Right cardiac atrium (tissue), 5 donors: Measurements from ENCODE around the gene DOK7. TPM values are rescaled to one million over a fixed set of nuclear protein-coding genes. Genes with fewer than 3 reads are reported as not detected.

ENCODE experiments used
- ATAC-seq, 2 donors: fragments of 200-7000 bp; cut with Tn5 transposase; one replicate each; pipeline versions ENCODE4 v1.8.0 to v1.9.1; 2020; ENCODE audit warnings: moderate library complexity in 2 of 2, mild to moderate bottlenecking in 1 of 2
- DNase-seq, 3 donors: peaks; one replicate each; pipeline ENCODE4 v3.0.0-alpha.2; 2020
- H3K27ac ChIP-seq: one replicate; pipeline ENCODE4 v1.5.1; 2013; ENCODE audit warnings: mild to moderate bottlenecking, low read length, control low read depth, moderate library complexity
- H3K27me3 ChIP-seq: one replicate; pipeline ENCODE4 v1.6.1; 2013; ENCODE audit not compliant: control insufficient read depth, insufficient read depth
- H3K4me1 ChIP-seq: one replicate; pipeline ENCODE4 v1.6.1; 2013; ENCODE audit warnings: low read length; ENCODE audit not compliant: control insufficient read depth, insufficient read depth
- H3K4me3 ChIP-seq: one replicate; pipeline ENCODE4 v1.5.1; 2013; ENCODE audit warnings: low read length, control low read depth
- H3K9me3 ChIP-seq: one replicate; pipeline ENCODE4 v1.6.1; 2013; ENCODE audit warnings: low read length; ENCODE audit not compliant: control insufficient read depth
- WGBS: extraction: QIAGEN DNeasy Blood & Tissue Kit; methylation state at CpG from one replicate; pipeline ENCODE4 v1.1.7; 2013; 5-methylcytosine and 5-hydroxymethylcytosine counted together
- intact Hi-C, 4 donors: fragments of 100-400 bp; cut with DNase I; formaldehyde crosslinking; loops; one replicate each; pipeline versions ENCODE4 v1.11.0 to v1.14.0; 2022 to 2023
- polyA plus RNA-seq: library from polyadenylated mRNA; stranded (reverse); fragments of 200-250 nt; gene quantifications from one replicate; pipeline ENCODE4 v1.2.3, GENCODE V29; 2013
- total RNA-seq, 4 donors: library from RNA; stranded (reverse); fragmentation: NEBNext Ultra II Directional; extraction: Animal tissue kit (Norgen Biotek cat#: 25700); gene quantifications; one replicate each; pipeline ENCODE4 v1.2.1, GENCODE V29; 2021
- donor health status: healthy with polysubstance abuse.
- donor health status: DM: no; HTN: yes; CAD: no.
- donor health status: DM: no; HTN: no; CAD: no.
- donor health status: DM: no; HTN: yes; CAD: no; lungs with severe emphysema.
- donor health status: DM: yes; HTN: yes; CAD: no.

The DOK7 gene
- total and polyA plus RNA-seq, 5 donors: 28.9 to 40.0 (median 35.4) TPM

GRCh38 chr4:3478446-3479357, 15.6 kb downstream of the DOK7 start:
- no peaks in the 10 kb centered on the region for H3K27me3 ChIP-seq
- ATAC-seq (no peak), DNase-seq (peak in 2 of 3 donors; percentile 5 to 46)
- H3K27ac ChIP-seq: no peak overlapping the region
- 82% methylated on average over 35 of the region's 35 CpGs for WGBS
- H3K4me1 ChIP-seq: peaks cover 2% of the 10 kb centered on the region
- no peaks in the 10 kb centered on the region for H3K9me3 ChIP-seq
- intact Hi-C loops: no loop called here
- H3K4me3 ChIP-seq: no peak overlapping the region

- peak; percentile 45 to 81 (median 62) for DNase-seq
- peak overlapping the region; percentile 38 for H3K27ac ChIP-seq
- ATAC-seq: peak; percentile 2 to 14
- intact Hi-C loops: no loop called here
- 71% methylated on average over 25 of the region's 25 CpGs for WGBS
- H3K27me3 ChIP-seq: no peaks in the 10 kb centered on the region
- H3K4me1 ChIP-seq: peaks cover 2% of the 10 kb centered on the region
- H3K4me3 ChIP-seq: no peak overlapping the region
- no peaks in the 10 kb centered on the region for H3K9me3 ChIP-seq
Observed at GRCh38 chr4:3479358-3480101, 16.4 kb downstream of the DOK7 start.

GRCh38 chr4:3480528-3481112, 17.5 kb downstream of the DOK7 start:
- peaks cover 5% of the 10 kb centered on the region for H3K4me1 ChIP-seq
- ATAC-seq (peak; percentile 3 to 6), DNase-seq (peak; percentile 71 to 93 (median 91))
- no peaks in the 10 kb centered on the region for H3K9me3 ChIP-seq
- peak overlapping the region; percentile 88 for H3K27ac ChIP-seq
- no peaks in the 10 kb centered on the region for H3K27me3 ChIP-seq
- 15% methylated on average over 17 of the region's 17 CpGs for WGBS
- H3K4me3 ChIP-seq: no peak overlapping the region
- intact Hi-C loops: no loop called here

GRCh38 chr4:3481113-3481531, 18.0 kb downstream of the DOK7 start:
- Histone ChIP-seq H3K9me3 (no peaks in the 10 kb centered on the region), H3K27me3 (no peaks in the 10 kb centered on the region), H3K27ac (peak overlapping the region; percentile 88), H3K4me3 (no peak overlapping the region), H3K4me1 (peaks cover 5% of the 10 kb centered on the region)
- no peak for ATAC-seq
- DNase-seq: peak in 2 of 3 donors; percentile 30 to 74
- WGBS: 42% methylated on average over 5 of the region's 5 CpGs
- intact Hi-C loops: no loop called here

GRCh38 chr4:3481783-3482393, 18.8 kb downstream of the DOK7 start:
- WGBS: 68% methylated on average over 19 of the region's 19 CpGs
- DNase-seq (peak in 1 of 3 donors; percentile 50), ATAC-seq (no peak)
- Histone ChIP-seq H3K27ac (peak overlapping the region; percentile 88), H3K27me3 (no peaks in the 10 kb centered on the region), H3K4me3 (no peak overlapping the region), H3K4me1 (peaks cover 5% of the 10 kb centered on the region), H3K9me3 (no peaks in the 10 kb centered on the region)
- intact Hi-C loops: no loop called here

- Histone ChIP-seq H3K27ac (peak overlapping the region; percentile 88), H3K27me3 (no peaks in the 10 kb centered on the region), H3K4me3 (no peak overlapping the region), H3K4me1 (peaks cover 5% of the 10 kb centered on the region), H3K9me3 (no peaks in the 10 kb centered on the region)
- DNase-seq (peak in 2 of 3 donors; percentile 29 to 44), ATAC-seq (no peak)
- intact Hi-C loops: no loop called here
- 85% methylated on average over 12 of the region's 12 CpGs for WGBS
Observed at GRCh38 chr4:3482707-3483106, 19.6 kb downstream of the DOK7 start.

- ATAC-seq (peak; percentile 72 to 75), DNase-seq (peak; percentile 71 to 89 (median 87))
- Histone ChIP-seq H3K4me3 (no peak overlapping the region), H3K27ac (peak overlapping the region; percentile 90), H3K27me3 (no peaks in the 10 kb centered on the region), H3K9me3 (no peaks in the 10 kb centered on the region), H3K4me1 (peaks cover 5% of the 10 kb centered on the region)
- intact Hi-C loops: no loop called here
- 23% methylated on average over 23 of the region's 23 CpGs for WGBS
Observed at GRCh38 chr4:3483471-3483921, 20.4 kb downstream of the DOK7 start.

- intact Hi-C loops: no loop called here
- Histone ChIP-seq H3K27me3 (no peaks in the 10 kb centered on the region), H3K4me3 (no peak overlapping the region), H3K27ac (peak overlapping the region; percentile 90), H3K4me1 (peaks cover 5% of the 10 kb centered on the region), H3K9me3 (no peaks in the 10 kb centered on the region)
- DNase-seq (peak; percentile 69 to 89 (median 88)), ATAC-seq (peak; percentile 57 to 66)
- 44% methylated on average over 45 of the region's 45 CpGs for WGBS
Observed at GRCh38 chr4:3484057-3484973, 21.2 kb downstream of the DOK7 start.

- DNase-seq: peak in 2 of 3 donors; percentile 53 to 62
- Histone ChIP-seq H3K4me3 (no peak overlapping the region), H3K9me3 (no peaks in the 10 kb centered on the region), H3K4me1 (peaks cover 5% of the 10 kb centered on the region), H3K27ac (peak overlapping the region; percentile 16), H3K27me3 (no peaks in the 10 kb centered on the region)
- ATAC-seq: no peak
- 37% methylated on average over 36 of the region's 36 CpGs for WGBS
- intact Hi-C loops: no loop called here
Observed at GRCh38 chr4:3485011-3485791, 22.1 kb downstream of the DOK7 start.
